IPS DF 4.7 (cell line): Measurements from ENCODE around the gene SH2D4B.

ENCODE experiments used
- DNase-seq: peaks from one replicate; pipeline ENCODE4 v3.0.0-alpha.2; 2013; ENCODE audit warnings: low spot score; ENCODE audit errors: extremely low read depth

The SH2D4B gene

DNA sequence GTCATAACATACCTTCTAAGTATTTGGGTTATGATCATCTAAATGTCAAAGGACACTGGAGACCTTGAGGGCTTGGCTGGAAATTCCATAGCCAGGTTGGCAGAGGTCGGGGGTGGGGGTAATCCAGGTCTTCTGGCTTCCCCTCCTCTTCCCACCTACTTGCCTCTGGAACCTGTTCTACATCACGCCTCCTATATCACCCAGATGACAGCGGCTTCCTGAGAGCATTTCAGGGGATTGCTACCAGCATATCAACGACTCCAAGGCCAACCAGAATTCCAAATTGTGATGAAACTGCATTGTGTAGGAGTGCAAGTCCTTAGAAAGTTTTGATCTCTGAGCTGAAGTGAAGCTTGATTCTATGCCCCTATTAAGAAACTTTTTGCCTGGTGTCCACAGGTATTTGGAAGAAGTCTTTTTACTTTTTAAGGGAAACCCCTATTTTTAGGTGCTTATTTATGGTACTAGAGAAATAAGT is 95.7 kb downstream of the SH2D4B start:
- no peak for DNase-seq

DNA sequence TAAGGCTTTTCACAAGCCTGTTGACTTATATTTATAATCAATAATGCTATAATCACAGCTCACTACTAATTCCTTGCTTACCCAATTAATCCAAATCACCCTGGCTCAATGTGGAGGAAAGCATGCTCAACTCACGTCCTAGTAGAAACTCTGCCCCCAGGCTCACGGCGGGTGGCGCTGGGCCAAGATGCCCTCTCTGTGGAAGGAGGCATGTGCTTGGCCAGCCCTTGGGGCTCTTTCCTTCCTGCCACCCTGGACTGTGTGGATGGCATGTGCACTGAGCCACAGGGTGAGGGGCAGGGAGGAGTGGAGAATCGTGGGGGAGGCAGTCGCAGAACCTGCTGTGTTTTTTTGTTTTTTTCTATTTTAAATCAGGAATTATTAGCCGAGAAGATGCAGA is 96.2 kb downstream of the SH2D4B start:
- no peak for DNase-seq

DNA sequence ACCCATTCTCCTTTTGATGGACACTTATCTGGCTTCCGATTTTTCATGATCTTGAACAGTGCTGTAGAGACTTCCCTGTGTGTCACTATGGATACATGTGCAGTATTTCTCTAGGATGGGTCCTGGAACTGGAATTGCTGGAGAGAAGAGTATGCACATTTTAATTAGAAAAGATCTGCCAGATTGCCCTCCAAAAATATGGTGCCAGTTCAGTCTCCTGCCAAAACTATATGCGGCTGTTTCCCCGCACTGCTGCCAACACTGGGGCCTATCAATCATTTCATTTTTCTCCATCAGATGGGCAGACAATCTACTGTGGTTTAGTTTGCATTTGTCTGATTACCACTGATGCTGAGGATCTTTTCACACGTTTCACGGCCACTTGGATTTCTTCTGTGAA is 105.0 kb downstream of the SH2D4B start:
- DNase-seq, result no peak

DNA sequence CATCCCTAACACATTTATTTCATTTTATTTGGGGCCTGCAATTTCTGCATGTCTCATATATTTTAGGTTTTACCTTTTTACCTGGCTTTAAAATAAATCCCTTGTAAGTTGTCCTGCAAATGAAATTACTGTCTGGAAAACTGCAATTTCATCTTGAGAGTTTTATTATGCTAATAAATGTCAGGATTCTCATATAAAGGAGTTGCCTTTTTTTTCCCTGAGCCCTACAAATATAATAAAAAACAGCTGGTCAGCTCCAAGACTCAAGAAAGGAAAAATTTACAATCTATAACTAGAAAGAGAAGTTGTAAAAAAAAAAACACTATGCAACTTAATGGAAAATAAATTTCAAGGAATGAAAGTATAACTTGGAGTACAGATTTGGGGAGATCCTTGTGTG is 108.7 kb downstream of the SH2D4B start:
- DNase-seq, result no peak

DNA sequence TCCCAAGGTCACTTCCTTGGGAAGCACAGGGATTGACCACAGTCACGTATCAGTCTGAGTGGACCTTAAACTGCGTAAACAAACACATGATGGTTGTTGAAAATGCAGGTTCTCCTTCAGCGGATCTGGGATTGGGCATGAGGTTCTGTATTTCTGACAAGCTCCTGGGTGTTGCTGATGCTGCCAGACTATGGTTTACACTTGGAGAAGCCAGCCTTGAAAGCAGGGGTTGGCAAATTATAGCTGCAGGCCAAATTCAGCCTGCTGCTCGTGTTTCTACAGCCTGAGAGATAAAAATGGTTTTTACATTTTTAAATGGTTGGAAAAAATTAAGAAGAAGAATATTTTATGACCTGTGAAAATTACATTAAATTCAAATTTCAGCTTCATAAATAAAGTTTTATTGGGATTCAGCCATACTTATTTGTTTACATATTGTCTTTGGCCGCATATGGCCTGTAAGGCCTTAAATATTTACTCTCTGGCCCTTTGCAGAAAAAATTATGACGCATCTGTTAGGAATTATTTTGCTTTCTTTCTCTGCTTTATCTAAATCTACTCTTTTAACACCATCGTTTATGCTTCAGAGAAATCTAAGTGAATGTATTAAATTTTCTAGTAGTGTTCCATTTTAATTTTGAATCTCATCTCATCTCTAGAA is 109.6 kb downstream of the SH2D4B start:
- DNase-seq, result no peak

DNA sequence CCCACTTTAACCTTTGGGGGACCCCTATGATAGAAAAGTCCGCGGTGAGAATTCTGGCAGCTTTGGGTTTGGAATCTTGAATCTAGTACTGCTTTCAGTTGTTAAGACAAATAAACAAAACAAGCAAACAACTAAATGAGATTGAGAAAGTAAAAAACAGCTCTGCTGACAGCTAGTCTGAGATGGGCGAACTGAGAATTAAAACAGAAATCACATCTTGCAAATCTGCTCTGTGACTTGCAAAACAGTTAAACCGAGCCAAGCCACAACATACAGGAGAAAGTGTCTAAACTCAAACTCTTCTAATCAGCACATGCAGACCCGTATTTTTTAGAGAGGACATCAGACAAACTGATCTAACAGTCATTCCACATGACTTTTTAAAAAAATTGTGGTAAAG is 110.4 kb downstream of the SH2D4B start:
- no peak for DNase-seq

DNA sequence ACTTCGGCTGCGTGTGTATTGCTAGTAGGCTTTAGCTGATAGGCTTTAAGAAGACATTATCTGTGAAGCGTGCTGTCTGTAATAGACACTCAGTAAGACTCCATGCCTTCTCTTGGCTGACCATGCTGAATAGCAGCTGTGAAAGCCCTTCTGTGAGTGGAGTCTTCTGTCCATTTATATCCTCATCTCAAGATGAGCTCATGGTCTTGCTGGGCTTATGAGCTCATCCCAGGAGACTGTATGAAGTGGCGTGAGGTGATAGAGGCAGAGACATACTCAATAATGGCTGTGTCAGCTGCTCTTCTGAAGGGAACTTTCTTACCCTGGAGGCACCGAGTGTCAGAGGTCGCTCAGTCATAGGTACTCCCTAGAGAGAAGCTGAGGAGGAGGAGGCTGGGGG is 111.5 kb downstream of the SH2D4B start:
- DNase-seq, result no peak

DNA sequence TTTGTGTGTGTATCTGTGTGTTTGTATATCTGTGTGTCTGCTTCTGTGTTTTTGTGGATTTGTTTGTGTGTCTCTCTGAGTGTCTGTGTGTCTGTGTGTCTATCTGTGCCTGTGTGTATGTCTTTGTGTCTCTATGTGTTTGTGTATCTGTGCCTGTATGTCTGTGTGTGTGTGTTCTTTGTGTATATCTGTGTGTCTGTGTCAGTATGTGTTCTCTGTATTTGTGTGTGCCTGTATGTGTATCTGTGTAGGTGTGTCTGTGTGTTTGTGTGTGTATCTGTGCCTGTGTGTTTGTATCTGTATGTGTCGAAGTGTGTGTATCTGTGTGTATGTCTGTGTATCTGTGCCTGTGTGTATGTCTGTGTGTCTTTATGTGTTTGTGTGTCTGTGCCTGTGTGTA is 118.2 kb downstream of the SH2D4B start:
- no peak for DNase-seq

DNA sequence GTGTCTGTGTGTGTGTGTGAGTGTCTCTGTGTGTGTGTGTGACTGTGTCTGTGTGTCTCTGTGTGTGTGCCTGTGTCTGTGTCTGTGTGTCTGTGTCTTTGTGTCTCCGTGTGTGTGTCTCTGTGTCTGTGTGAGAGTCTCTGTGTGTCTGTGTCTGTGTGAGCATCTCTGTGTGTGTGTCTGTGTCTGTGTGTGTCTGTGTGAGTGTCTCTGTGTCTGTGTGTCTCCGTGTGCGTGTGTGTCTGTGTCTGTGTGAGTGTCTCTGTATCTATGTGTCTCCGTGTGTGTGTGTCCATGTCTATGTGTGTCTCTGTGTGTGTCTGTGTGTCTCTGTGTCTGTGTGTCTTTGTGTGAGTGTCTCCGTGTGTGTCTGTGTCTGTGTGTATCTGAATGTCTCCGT is 120.4 kb downstream of the SH2D4B start:
- DNase-seq, result no peak

DNA sequence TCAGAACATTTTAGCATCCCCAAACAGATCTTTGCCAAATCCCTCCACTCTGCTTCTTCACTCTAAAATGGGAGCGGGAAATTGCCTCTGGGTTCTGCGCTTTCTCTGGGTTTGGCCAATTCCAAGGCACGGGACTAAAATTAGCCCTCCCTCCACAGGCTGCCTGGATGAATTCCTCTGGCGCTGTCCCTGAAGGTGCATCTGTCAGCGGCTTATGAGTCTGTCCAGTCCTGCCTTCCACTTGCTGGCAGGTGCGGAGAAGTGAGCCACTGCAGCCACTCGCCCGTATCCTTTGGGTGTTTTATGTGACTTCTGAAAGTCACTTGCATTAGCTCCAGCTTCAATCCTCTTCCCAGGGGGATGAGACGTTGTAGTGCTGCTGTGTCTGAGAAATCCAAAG is 121.6 kb downstream of the SH2D4B start:
- DNase-seq, result no peak

DNA sequence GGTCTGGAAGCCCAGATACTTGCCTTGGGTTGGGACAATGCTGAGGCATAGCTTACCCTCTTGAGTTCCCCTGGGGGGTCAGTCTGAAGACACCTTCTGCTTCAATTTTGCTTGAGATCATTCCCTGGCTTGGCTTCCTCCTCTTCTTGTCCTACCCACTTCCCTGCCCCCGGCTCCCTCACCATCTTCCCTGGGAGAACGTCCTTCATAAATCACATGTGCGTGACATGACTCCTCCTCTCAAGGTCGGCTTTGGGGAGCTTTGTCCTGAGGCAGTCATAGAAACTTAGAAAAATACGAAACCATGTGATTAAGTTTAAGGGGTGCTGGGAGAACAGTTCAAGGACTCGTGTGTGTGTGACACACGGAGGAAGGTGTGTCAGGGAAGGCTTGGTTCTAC is 122.6 kb downstream of the SH2D4B start:
- DNase-seq, result no peak

DNA sequence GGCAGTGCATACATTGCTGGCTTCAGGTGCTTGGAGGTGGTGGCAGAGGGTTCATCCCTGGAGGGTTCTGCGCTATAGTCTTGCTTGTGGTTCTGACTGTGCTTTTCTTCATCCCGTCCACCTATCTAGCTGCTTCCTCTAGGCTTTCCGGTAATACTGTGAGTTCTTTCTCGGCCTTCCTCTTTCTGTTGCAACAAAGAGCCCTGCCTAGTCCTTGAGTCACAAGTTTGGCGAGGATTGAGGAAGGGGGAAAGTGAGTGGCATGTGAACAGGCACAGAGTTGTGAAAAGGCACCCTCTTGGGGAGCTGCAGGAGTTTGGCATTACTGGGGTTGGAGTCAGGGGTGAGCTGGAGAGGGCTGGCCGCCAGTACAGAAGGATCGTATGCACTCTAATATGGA is 123.0 kb downstream of the SH2D4B start:
- DNase-seq, result no peak

DNA sequence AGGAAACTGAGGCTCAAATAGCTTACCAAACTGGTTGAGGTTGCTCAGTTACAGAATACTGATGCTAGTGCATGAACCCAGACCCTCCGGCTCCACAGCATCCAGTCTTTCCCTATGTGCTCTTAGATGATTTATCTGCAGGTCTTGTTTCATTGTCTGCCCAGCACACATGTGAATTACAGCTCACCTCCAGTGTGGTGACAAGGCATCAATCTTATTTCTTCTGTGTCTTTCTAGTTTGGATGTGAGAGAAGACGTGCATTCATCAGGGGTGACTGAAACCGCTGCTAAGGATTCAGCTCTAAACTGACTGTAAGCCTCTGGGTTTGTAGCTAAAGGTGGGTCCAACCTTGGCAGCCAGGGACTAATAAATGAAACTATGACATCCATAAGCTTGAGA is 123.8 kb downstream of the SH2D4B start:
- no peak for DNase-seq

DNA sequence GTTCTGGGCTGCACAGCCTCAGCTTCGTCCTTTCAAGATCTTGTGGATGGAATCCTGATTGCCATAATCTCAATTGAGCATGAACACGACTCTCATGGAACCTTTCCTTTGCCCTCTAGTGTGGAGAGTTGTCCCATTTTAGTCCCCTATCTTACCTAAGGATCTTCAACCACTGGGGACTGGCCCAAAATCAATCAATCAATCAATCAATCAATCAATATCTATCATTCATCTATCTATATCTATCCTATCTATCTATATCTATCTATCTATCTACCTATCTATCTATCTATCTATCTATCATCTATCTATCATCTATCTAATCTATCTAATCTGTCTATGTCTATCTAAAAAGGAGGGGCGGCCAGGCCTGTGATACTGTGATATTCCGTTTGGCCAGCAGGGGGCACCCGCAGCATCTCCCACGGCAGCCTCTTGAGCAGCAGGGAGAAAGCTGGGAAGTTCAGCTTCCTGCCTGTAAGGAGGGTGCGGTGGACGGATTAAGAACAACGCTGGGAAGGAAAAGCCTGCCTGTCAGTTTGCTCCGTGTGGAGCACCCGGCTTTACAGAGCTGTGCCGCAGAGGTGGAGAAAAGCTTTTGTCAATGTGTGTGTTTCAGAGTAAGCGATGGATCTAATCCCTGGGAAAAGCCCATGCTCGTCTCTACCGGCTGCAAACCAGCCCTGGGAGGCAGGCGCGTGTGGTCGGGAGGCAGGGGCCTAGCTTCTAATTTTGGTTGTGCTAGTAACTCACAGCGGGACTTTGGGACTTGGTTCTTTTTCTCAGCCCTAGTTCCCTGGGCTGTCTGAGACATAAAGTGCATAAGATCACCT is 124.9 kb downstream of the SH2D4B start:
- DNase-seq, result peak; percentile 74

DNA sequence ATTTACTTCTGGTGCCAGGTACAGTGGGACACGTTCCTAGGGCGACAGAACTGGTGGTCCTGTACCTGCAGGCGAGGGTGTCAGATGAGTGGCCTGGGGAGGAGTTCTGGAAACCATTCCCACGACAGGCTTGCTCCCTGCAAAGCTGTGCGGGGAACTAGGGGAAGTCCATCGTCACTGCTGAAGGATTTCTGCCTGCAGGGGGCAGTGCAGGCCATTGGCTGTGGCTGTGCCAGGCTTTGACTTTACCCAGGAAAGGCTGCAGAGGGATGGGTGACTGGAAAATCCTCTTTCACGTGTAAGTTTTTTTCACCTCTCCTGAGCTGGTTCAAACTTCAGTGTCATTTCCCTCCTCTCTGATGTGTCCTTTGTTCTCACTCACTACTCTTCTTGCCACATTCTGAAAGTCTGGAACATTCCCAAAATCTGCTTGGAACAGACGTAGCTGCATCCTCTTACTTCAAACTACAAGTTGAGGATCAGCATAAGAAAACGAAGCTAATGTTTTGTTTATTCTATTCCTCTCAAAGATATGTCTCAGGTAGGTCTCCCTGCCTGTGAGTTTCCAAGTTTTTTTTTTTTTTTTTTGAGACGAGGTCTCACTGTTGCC is 126.5 kb downstream of the SH2D4B start:
- peak; percentile 86 for DNase-seq

DNA sequence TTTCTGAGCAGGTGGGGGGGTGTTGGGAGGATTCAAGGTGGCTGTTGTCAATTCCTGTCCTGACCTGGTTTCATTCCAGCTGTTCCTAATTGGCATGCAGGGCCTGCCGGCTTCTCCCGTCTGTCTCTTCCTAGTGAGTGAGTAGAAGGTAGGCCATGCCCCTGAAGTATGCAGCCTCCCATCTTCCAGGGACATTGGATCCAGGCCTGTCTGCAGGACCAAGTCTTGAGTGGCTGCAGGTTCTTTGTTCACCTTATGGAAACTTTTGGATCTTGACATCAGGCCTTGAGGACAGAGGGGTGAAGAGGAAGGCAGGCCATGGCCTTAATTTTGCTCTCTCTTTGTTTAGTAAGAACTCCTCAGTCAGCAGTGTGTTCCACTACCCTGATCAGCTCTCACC is 131.8 kb downstream of the SH2D4B start:
- no peak for DNase-seq

DNA sequence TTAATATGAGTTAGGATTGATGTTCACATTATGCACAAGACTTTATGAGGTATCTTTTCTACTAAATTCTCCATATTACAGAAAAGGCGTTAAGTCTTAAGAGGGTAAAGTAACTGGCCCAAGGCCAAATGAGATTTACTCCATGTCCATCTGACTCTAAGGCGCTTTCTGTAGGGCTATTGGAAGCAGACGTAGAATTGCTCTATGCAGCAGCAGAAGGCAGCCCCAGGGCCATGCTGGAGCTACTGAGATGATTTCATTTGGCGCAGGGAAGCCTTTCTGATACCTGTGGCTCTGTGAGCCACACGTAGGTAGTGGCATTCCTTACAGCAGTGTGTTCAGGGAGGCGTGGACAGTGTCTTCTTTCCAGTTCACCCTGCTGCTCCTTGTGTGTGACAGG is 133.1 kb downstream of the SH2D4B start:
- DNase-seq, result no peak

DNA sequence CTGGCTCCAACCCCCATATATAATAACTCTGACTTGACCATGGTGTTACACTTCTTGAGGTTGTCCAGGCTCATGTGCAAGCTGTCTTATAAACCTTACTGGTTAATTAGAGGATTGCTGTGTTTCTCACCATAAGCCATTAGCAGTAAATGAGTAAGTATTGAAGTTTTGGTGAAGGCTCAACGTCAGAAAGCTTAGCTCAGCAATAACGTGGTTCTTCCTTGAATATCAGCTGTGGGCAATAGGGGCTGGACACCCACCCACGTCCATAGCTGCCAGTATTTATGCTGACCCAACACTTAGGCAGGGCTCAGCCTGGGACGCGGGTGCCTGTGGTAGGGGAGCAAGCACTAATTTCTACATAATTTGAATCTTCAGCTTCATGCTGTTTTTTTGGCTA is 134.1 kb downstream of the SH2D4B start:
- no peak for DNase-seq

DNA sequence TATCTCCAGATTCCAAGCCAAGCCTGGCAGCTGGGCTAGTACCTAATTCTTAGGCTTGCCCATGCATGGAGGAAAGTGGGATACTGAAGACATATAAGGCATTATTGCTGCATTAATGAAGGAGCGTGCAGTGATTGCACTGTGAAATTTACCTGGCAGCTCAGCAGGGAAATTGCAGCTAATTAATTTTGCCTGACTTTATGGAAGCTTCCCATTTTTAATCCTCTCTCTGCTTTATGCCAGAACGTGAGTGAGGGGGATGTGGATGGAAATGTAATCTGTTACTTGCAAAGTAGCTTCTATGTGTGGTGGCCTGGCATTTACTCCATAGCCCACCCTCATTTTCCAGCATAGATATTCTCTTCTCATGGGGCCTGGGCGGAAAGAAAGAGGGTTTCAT is 134.9 kb downstream of the SH2D4B start:
- DNase-seq, result no peak

DNA sequence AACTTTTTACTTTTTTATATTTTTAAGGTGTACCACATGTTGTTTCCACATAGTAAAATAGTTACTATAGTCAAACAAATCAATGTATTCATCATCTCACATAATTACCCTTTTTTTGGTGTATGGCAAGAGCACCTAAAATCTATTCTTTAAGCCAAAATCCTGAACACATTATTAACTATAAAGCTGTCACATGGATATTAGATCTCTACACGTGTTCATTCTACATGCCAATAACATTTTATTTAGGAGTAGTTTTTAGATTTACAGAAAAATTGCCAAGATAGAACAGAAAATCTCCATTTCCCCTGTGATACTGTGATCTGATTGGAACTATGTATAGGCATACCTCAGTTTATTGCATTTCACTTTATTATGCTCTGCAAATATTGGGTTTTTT is 137.1 kb downstream of the SH2D4B start:
- DNase-seq, result no peak

DNA sequence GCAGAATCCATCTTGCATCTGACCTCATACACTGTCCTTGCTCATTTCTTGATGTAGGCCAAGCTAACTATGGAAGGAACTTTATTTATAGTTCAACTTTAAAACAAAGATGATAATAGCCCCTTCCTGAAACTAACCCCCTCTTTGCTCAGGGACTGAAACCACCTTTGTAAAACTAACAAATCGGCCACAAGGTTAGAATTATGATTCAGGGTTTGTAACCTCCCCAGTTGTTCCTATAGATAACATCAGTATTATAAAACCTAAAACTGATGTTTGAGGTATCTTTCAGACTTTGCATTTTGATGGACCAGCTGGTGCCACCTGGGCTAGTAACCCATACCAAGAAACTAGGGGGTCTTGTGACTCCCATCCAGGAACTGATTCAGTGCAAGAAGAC is 143.4 kb downstream of the SH2D4B start:
- DNase-seq, result no peak

DNA sequence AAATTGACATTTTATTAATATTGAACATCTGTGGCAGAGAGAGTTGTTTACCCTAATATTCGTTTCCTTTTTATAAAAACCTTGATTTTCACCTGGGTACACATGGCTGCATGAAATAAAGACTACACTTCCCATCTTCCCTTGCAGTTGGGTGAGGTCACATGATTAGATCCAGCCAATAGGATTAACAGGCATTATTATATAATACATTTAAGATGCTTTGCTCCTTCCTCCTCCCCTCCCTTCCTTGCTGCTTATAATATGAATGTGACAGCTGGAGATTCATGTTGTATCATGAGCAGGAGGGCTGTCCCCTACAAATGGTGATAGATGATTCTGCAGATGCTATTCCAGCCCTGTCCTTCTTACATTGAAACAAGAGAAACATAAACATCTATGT is 146.6 kb downstream of the SH2D4B start:
- no peak for DNase-seq

DNA sequence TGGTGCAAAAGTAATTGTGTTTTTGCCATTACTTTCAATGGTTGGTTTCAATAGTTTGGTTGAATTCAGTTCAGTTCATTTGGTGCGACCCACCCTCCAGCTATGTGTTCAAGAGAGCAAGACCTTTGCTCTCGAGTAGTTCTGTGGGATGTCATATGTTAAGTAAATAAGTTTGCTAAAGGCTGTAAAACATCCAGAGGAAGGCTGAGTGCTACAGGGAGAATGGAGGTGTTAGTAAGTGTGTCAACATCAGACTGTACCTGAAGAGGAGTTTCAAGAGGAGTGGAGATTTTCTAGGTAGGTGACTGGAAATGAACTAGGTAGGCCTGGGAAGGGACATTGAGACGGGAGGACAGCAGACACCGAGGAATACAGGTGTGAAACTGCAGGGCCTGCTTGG is 147.7 kb downstream of the SH2D4B start:
- DNase-seq, result no peak
